ENCODE data around the gene RNF151.

RNF151 gene

GRCh38 chr16:1999866-2000514 is 33.3 kb downstream of the RNF151 start:
- H3K4me1 Mint-ChIP-seq = peaks cover 4% of the 10 kb centered on the region
- DNase-seq (ENCODE audit: low spot score in 2 of 2) (no peak), ATAC-seq (replicated peaks; ENCODE audit: extremely low read depth, poor library complexity, severe bottlenecking) (no peak)
- H3K27ac Mint-ChIP-seq (ENCODE audit: low read depth) = no peak overlapping the region
- H3K4me3 Mint-ChIP-seq = no peak overlapping the region
- H3K9me3 Mint-ChIP-seq = no peaks in the 10 kb centered on the region
- no peaks in the 10 kb centered on the region for H3K27me3 Mint-ChIP-seq
- peaks cover 15% of the 10 kb centered on the region for H3K36me3 Mint-ChIP-seq (ENCODE audit: insufficient read depth)

GRCh38 chr16:2001035-2001434 is 34.4 kb downstream of the RNF151 start:
- DNase-seq (ENCODE audit: low spot score in 2 of 2) (no peak), ATAC-seq (replicated peaks; ENCODE audit: extremely low read depth, poor library complexity, severe bottlenecking) (no peak)
- Mint-ChIP-seq H3K9me3 (no peaks in the 10 kb centered on the region), H3K36me3 (ENCODE audit: insufficient read depth) (peaks cover 16% of the 10 kb centered on the region), H3K27ac (ENCODE audit: low read depth) (no peak overlapping the region), H3K4me3 (no peak overlapping the region), H3K4me1 (peaks cover 13% of the 10 kb centered on the region), H3K27me3 (no peaks in the 10 kb centered on the region)

GRCh38 chr16:2001456-2002355 is 35.0 kb downstream of the RNF151 start:
- H3K36me3 Mint-ChIP-seq (ENCODE audit: insufficient read depth) = peaks cover 16% of the 10 kb centered on the region
- no peak for DNase-seq (ENCODE audit: low spot score in 2 of 2)
- no peak overlapping the region for H3K4me3 Mint-ChIP-seq
- no peak overlapping the region for H3K27ac Mint-ChIP-seq (ENCODE audit: low read depth)
- H3K9me3 Mint-ChIP-seq = no peaks in the 10 kb centered on the region
- peaks cover 19% of the 10 kb centered on the region for H3K4me1 Mint-ChIP-seq
- no peaks in the 10 kb centered on the region for H3K27me3 Mint-ChIP-seq
- ATAC-seq (replicated peaks; ENCODE audit: extremely low read depth, poor library complexity, severe bottlenecking) = no peak

- DNase-seq (ENCODE audit: low spot score in 2 of 2) = no peak
- no peak for ATAC-seq (replicated peaks; ENCODE audit: extremely low read depth, poor library complexity, severe bottlenecking)
- Mint-ChIP-seq H3K36me3 (ENCODE audit: insufficient read depth) (peaks cover 16% of the 10 kb centered on the region), H3K27me3 (no peaks in the 10 kb centered on the region), H3K9me3 (no peaks in the 10 kb centered on the region), H3K4me1 (peaks cover 29% of the 10 kb centered on the region), H3K4me3 (no peak overlapping the region), H3K27ac (ENCODE audit: low read depth) (no peak overlapping the region)
Measured at GRCh38 chr16:2002406-2003230, 36.0 kb downstream of the RNF151 start.

- no peak for DNase-seq (ENCODE audit: low spot score in 2 of 2)
- Mint-ChIP-seq H3K36me3 (ENCODE audit: insufficient read depth) (peaks cover 17% of the 10 kb centered on the region), H3K27ac (ENCODE audit: low read depth) (no peak overlapping the region), H3K4me3 (no peak overlapping the region), H3K9me3 (no peaks in the 10 kb centered on the region), H3K4me1 (peaks cover 36% of the 10 kb centered on the region), H3K27me3 (no peaks in the 10 kb centered on the region)
- no peak for ATAC-seq (replicated peaks; ENCODE audit: extremely low read depth, poor library complexity, severe bottlenecking)
Measured at GRCh38 chr16:2003231-2003826, 36.7 kb downstream of the RNF151 start.

- no peaks in the 10 kb centered on the region for H3K27me3 Mint-ChIP-seq
- DNase-seq (ENCODE audit: low spot score in 2 of 2) (peak; percentile 73 to 77), ATAC-seq (replicated peaks; ENCODE audit: extremely low read depth, poor library complexity, severe bottlenecking) (peak; percentile 75)
- H3K4me1 Mint-ChIP-seq = peaks cover 42% of the 10 kb centered on the region
- H3K4me3 Mint-ChIP-seq = no peak overlapping the region
- H3K36me3 Mint-ChIP-seq (ENCODE audit: insufficient read depth) = peaks cover 18% of the 10 kb centered on the region
- H3K27ac Mint-ChIP-seq (ENCODE audit: low read depth) = no peak overlapping the region
- no peaks in the 10 kb centered on the region for H3K9me3 Mint-ChIP-seq
Measured at GRCh38 chr16:2003827-2004641, 37.4 kb downstream of the RNF151 start.

- no peaks in the 10 kb centered on the region for H3K9me3 Mint-ChIP-seq
- no peak for ATAC-seq (replicated peaks; ENCODE audit: extremely low read depth, poor library complexity, severe bottlenecking)
- DNase-seq (ENCODE audit: low spot score in 2 of 2) = no peak
- no peak overlapping the region for H3K27ac Mint-ChIP-seq (ENCODE audit: low read depth)
- peaks cover 16% of the 10 kb centered on the region for H3K36me3 Mint-ChIP-seq (ENCODE audit: insufficient read depth)
- H3K27me3 Mint-ChIP-seq = no peaks in the 10 kb centered on the region
- peak overlapping the region; percentile 23 for H3K4me3 Mint-ChIP-seq
- H3K4me1 Mint-ChIP-seq = peaks cover 43% of the 10 kb centered on the region
Measured at GRCh38 chr16:2004795-2005517, 38.3 kb downstream of the RNF151 start.

- Mint-ChIP-seq H3K4me3 (peak overlapping the region; percentile 4), H3K27me3 (no peaks in the 10 kb centered on the region), H3K9me3 (no peaks in the 10 kb centered on the region), H3K36me3 (ENCODE audit: insufficient read depth) (peaks cover 18% of the 10 kb centered on the region), H3K27ac (ENCODE audit: low read depth) (peak overlapping the region; percentile 58), H3K4me1 (peaks cover 48% of the 10 kb centered on the region)
- DNase-seq (ENCODE audit: low spot score in 2 of 2) (no peak), ATAC-seq (replicated peaks; ENCODE audit: extremely low read depth, poor library complexity, severe bottlenecking) (no peak)
Measured at GRCh38 chr16:2005646-2006045, 39.0 kb downstream of the RNF151 start.

- Mint-ChIP-seq H3K27ac (ENCODE audit: low read depth) (peak overlapping the region; percentile 58), H3K4me1 (peaks cover 48% of the 10 kb centered on the region), H3K36me3 (ENCODE audit: insufficient read depth) (peaks cover 14% of the 10 kb centered on the region), H3K9me3 (no peaks in the 10 kb centered on the region), H3K27me3 (no peaks in the 10 kb centered on the region), H3K4me3 (peak overlapping the region; percentile 83)
- ATAC-seq (replicated peaks; ENCODE audit: extremely low read depth, poor library complexity, severe bottlenecking) (no peak), DNase-seq (ENCODE audit: low spot score in 2 of 2) (no peak)
Measured at GRCh38 chr16:2006317-2006716, 39.7 kb downstream of the RNF151 start.

- DNase-seq (ENCODE audit: low spot score in 2 of 2) (no peak), ATAC-seq (replicated peaks; ENCODE audit: extremely low read depth, poor library complexity, severe bottlenecking) (no peak)
- Mint-ChIP-seq H3K36me3 (ENCODE audit: insufficient read depth) (peaks cover 10% of the 10 kb centered on the region), H3K27me3 (no peaks in the 10 kb centered on the region), H3K4me1 (peaks cover 48% of the 10 kb centered on the region), H3K4me3 (peak overlapping the region; percentile 83), H3K9me3 (no peaks in the 10 kb centered on the region), H3K27ac (ENCODE audit: low read depth) (peak overlapping the region; percentile 81)
Measured at GRCh38 chr16:2007081-2007836, 40.6 kb downstream of the RNF151 start.
